GM19099 (cell line): ENCODE measurements around the gene PRKAG1.

Source experiments
- POLR2A ChIP-seq: IDR thresholded peaks from 3 replicates; pipeline ENCODE4 v1.6.1; 2011; ENCODE audit warnings: low read depth; ENCODE audit not compliant: insufficient read length; ENCODE audit errors: extremely low read depth

PRKAG1 gene

GRCh38 chr12:49052451-49053208 lies 34.1 kb upstream of the PRKAG1 start:
- TF ChIP-seq POLR2A: no peak

DNA sequence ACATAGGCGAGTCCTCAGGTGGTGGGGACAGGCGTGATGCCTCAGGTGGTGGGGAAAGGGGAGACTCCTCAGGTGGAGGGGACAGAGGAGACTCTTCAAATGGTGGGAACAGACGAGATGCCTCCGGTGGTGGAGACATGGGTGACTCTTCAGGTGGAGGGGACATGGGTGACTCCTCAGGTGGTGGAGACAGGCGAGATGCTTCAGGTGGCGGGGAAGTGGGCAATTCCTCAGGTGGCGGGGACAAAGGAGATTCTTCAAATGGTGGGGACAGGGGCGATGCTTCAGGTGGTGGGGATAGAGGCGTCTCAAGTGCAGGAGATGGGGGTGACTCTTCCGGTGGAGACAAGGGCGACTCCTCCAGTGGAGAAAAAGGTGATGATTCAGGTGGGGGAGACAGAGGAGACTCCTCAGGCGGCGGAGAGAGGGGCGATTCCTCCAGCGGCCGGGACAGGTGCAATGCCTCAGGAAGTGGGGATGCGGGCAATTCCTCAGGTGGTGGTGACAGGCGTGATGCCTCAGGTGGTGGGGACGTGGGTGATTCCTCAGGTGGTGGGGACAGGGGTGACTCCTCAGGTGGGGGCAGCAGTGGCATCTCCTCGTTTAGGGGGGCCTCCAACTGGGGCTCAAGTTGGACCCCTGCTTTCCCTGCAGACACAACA lies 33.3 kb upstream of the PRKAG1 start:
- TF ChIP-seq POLR2A: no peak

DNA sequence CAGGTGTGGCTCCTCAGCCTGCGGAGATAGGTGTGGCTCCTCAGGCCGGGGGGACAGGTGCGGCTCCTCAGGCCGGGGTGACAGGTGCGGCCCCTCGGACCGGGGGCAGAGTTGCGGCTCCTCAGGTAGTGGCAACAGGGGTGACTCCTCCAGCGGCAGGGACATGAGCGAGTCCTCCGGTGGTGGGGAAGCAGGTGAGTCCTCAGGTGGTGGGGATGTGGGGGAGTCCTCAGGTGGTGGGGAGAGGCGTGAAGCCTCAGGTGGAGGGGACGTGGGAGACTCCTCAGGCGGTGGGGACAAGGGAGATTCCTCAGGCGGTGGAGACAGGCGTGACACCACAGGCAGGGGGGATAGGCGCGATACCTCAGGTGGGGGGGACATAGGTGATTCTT lies 32.8 kb upstream of the PRKAG1 start:
- TF ChIP-seq POLR2A: no peak

DNA sequence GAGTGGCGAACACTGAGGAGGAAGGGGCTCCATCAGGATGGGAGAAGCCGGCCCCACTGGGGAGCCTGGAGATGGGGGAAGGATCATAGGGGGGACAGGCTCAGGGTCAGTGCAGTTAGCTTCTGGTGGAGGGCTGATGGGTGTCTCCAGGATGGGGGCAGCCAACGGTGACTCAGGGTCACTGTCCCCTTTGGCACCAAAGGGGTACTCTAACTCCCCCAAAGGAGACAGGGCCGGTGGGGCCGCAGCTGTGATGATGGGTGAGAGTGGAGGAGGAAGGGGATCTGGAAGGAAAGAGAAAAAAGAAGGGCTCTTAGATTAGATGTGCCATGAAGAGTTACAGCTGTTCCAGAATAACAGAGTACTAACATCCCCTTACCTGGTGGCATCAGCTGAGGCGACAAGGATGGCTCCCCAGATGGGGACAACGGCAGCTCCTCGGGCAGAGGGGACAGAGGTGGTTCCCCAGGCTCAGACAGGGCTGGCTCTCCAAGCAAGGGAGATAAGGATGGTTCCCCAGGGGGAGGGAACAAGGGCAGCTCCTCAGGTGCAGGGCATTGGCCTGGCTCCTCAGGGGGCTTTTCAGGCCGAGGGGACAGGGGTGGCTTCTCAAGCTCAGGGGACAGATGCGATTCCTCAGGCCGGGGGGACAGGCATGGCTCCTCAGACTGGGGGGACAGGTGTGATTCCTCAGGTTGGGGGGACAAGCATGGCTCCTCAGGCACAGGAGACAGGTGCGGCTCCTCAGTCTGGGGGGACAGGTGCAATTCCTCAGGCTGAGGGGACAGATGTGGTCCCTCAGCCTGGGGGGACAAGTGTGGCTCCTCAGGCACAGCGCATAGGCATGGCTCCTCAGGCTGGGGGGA lies 32.2 kb upstream of the PRKAG1 start:
- no peak for TF ChIP-seq POLR2A

DNA sequence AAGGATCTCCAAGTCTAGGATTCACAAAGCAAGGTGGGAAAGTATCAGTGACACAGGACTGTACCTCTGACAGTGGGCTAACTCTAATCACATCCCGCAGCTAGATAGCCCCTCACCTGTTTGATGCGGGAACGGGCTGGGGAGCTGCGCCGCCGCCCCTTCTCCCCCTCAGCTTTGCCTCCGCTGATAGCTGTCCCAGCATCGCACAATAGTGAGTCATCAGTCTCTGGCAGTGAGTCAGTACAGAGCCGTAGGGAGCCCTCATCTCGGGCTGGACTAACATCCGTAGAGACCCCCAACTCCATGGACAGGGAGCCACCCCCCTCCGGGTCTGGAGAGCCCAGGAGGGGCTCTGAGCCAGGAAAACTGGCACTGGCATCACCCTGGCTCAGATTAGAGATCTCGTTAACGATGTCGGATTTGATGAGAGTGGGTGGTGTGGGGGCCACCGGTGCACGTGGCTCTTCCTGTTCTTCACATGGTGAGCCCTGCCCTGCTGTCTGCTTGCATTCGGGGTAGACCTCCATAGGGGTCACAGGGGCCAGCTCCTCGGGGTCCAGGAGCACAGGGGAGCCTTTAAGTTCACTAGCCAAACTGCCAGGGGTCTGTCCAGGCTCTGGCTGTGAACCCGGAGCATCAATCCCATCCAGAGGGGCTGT lies 31.1 kb upstream of the PRKAG1 start:
- no peak for TF ChIP-seq POLR2A

DNA sequence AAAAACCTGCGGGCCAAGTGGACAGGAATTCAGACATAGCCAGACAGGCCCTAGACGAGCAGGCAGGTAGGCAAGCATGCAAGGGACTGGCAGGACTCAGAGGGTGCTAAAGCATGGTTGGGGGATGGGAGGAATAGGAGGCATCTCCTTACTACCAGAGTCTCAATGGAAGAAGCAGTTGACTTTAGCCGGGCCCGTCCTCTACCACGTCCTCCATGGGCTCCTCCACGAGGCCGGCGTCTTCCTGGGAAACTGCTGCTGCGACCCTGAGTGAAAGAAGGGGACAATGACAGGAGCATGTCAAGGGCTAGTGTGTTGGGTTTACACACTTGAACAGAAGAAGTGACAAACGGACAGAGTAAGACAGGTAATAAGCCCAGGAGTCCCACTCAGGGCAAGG lies 30.4 kb upstream of the PRKAG1 start:
- no peak for TF ChIP-seq POLR2A

DNA sequence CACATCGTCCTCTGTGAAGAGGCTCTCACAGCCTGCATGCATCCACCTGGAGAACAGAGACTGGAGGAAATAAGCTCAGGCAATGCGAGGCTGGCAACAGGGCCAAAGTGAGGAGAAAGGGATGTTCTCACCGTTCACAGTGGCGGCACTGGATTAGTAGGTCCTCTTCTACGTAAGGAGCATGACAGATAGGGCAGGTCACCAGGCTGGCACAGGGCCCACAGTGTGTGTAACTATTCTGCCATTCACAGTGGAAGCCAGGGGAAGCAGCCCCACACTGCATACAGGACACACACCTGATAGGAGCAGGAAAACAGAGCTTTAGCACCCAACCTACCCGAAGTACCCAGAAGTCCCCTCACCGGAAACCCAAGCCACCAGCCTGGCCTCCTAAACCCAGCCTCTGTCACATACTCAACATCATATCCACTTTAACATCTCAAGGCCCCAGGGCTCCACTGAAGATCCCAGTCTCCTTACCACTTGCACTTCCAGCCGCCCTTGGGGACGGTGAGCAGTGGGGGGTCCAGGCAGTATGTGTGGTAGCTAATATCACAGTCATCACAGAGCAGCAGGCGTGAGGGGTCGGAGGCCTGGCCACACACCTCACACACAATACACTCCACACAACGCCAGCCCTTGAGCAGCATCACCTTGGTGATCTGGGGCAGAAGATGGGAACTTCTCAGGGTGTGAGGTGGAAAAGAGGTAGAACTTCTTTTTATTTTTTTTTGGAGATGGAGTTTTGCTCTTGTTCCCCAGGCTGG lies 27.7 kb upstream of the PRKAG1 start:
- no peak for TF ChIP-seq POLR2A

GRCh38 chr12:49044660-49045059 lies 26.1 kb upstream of the PRKAG1 start:
- TF ChIP-seq POLR2A: no peak

DNA sequence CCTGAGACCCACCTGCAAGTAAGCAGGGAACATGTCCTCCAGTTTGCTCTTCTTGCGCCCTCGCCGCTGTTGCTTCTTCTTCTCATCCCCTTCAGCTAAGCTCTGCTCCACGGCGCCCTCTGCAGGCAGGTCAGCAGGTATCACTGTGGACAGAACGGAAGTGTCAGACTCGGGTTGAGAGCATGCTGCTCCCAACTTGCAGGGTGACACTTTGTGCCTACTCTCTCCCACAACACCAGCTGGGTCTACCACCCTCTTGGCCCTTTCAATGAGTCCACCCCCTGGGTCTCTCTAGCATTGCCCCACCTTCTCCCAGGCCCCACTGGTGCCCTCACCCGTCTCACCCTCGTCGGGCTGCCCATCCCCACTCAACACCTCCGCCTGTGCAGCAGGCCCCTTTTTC lies 25.3 kb upstream of the PRKAG1 start:
- no peak for TF ChIP-seq POLR2A

- TF ChIP-seq POLR2A: no peak
These were observed 24.7 kb upstream of the PRKAG1 start for GRCh38 chr12:49043241-49043640.

- no peak for TF ChIP-seq POLR2A
These were observed 23.4 kb upstream of the PRKAG1 start for GRCh38 chr12:49041881-49042484.

- TF ChIP-seq POLR2A: no peak
These were observed 22.7 kb upstream of the PRKAG1 start for GRCh38 chr12:49041036-49041880.

GRCh38 chr12:49040364-49040855 lies 21.8 kb upstream of the PRKAG1 start:
- TF ChIP-seq POLR2A: no peak
